Kidney (tissue), 14 donors: ENCODE results near the gene ANO4. TPM values are rescaled to one million over a fixed set of nuclear protein-coding genes. Genes with fewer than 3 reads are reported as not detected.

Experiments used
- DNase-seq, 5 donors: peaks; one replicate each; pipeline ENCODE4 v3.0.0-alpha.2; 2013 to 2020
- FAIRE-seq: peaks from 2 replicates; lab custom pipeline; 2012; peaks lifted over from hg19 to GRCh38; lab: Jason Lieb, UNC
- H3K27ac ChIP-seq, 2 donors: one replicate each; pipeline ENCODE4 v1.7.0; 2013; ENCODE audit warnings: low read depth in 2 of 2, low read length in 2 of 2, inconsistent platforms in 1 of 2
- H3K27me3 ChIP-seq: one replicate; pipeline ENCODE4 v1.7.1; 2013; ENCODE audit warnings: low read length, inconsistent platforms; ENCODE audit not compliant: control insufficient read depth, insufficient read depth
- H3K36me3 ChIP-seq, 3 donors: one replicate each; pipeline versions ENCODE4 v1.7.0 to v1.7.1; 2013; ENCODE audit warnings: low read length in 3 of 3, control low read depth in 1 of 3, inconsistent platforms in 1 of 3; ENCODE audit not compliant: insufficient read depth in 3 of 3, control insufficient read depth in 2 of 3
- H3K4me1 ChIP-seq, 3 donors: one replicate each; pipeline versions ENCODE4 v1.7.0 to v1.7.1; 2013; ENCODE audit warnings: low read length in 3 of 3, inconsistent platforms in 1 of 3, low read depth in 1 of 3; ENCODE audit not compliant: control insufficient read depth in 2 of 3, insufficient read depth in 2 of 3
- H3K4me3 ChIP-seq, 3 donors: one replicate each; pipeline versions ENCODE4 v1.7.0 to v1.8.1; 2013; ENCODE audit warnings: low read length in 3 of 3, control low read depth in 1 of 3, inconsistent platforms in 1 of 3
- H3K9ac ChIP-seq, 3 donors: one replicate each; pipeline versions ENCODE4 v1.7.0 to v1.7.1; 2013; ENCODE audit warnings: low read length in 3 of 3, control low read depth in 1 of 3, inconsistent platforms in 1 of 3
- H3K9me3 ChIP-seq, 3 donors: one replicate each; pipeline versions ENCODE4 v1.7.0 to v1.7.1; 2013; ENCODE audit warnings: low read length in 3 of 3, control low read depth in 1 of 3, inconsistent platforms in 1 of 3; ENCODE audit not compliant: control insufficient read depth in 2 of 3, insufficient read depth in 1 of 3
- CTCF ChIP-seq: IDR thresholded peaks from 3 replicates; pipeline ENCODE4 v1.5.1; 2012; ENCODE audit warnings: mild to moderate bottlenecking, moderate library complexity, borderline replicate concordance; ENCODE audit not compliant: insufficient read depth; ENCODE audit errors: extremely low read depth
- intact Hi-C: fragments of 100-400 bp; cut with DNase I; formaldehyde crosslinking; loops from one replicate; pipeline ENCODE4 v1.11.1; 2022
- polyA plus RNA-seq: library from polyadenylated mRNA; stranded (reverse); fragments of 350-450 nt; fragmentation: Illumina TruSeq; extraction: RNeasy Lipid Tissue Mini Kit (QIAGEN cat#74804); gene quantifications from one replicate; pipeline ENCODE4 v1.2.3, GENCODE V29; 2014; ENCODE audit warnings: low read depth, low replicate concordance; ENCODE audit not compliant: insufficient read depth
- total RNA-seq: library from RNA; stranded (reverse); fragmentation: NEBNext Ultra II Directional; extraction: Animal tissue kit (Norgen Biotek cat#: 25700); gene quantifications from one replicate; pipeline ENCODE4 v1.2.1, GENCODE V29; 2021
- donor health status: control.
- donor health status: control.
- donor health status: control.
- donor health status: control.
- donor health status: control.
- donor health status: DM: yes; HTN: yes; CAD: no.
- donor health status: Normal renal cell carcinoma (clear cell type).

Gene ANO4
- total and polyA plus RNA-seq, 2 donors from 2014 or later, result 0.82 to 2.9 TPM

DNA sequence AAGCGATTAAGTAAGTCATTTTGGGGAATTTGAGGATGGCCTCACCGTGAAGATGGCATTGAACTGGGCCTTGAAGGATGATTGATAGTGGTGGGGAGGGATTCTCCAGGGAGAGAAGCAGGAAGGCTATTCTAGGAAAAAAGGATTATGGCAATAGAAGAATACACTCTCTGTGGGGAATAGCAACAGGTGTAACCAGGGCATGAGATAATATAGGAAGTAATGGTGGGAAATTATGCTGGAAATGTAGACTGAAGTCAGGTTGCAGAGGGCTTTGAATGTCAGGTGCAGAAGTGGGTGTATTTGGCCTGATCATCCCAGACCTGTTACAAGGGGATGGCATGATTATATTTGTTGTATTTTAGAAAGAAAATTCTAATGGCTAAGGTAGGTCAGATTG lies 4.6 kb upstream of the ANO4 start:
- no peaks in the 10 kb centered on the region for H3K36me3 ChIP-seq
- no peak overlapping the region for H3K27ac ChIP-seq
- FAIRE-seq, result no peak
- no peaks in the 10 kb centered on the region for H3K9me3 ChIP-seq
- no peaks in the 10 kb centered on the region for H3K27me3 ChIP-seq
- H3K4me3 ChIP-seq, result no peak overlapping the region
- intact Hi-C loops, result no loop called here
- H3K9ac ChIP-seq, result no peak overlapping the region
- TF ChIP-seq CTCF, result no peak
- no peaks in the 10 kb centered on the region for H3K4me1 ChIP-seq
- DNase-seq, result no peak

GRCh38 chr12:100790552-100790951 lies 4.0 kb upstream of the ANO4 start:
- Histone ChIP-seq H3K4me3 (no peak overlapping the region), H3K4me1 (no peaks in the 10 kb centered on the region), H3K36me3 (no peaks in the 10 kb centered on the region), H3K9me3 (no peaks in the 10 kb centered on the region), H3K27me3 (no peaks in the 10 kb centered on the region), H3K27ac (no peak overlapping the region), H3K9ac (no peak overlapping the region)
- FAIRE-seq (no peak), DNase-seq (no peak)
- TF ChIP-seq CTCF, result no peak
- intact Hi-C loops, result no loop called here

DNA sequence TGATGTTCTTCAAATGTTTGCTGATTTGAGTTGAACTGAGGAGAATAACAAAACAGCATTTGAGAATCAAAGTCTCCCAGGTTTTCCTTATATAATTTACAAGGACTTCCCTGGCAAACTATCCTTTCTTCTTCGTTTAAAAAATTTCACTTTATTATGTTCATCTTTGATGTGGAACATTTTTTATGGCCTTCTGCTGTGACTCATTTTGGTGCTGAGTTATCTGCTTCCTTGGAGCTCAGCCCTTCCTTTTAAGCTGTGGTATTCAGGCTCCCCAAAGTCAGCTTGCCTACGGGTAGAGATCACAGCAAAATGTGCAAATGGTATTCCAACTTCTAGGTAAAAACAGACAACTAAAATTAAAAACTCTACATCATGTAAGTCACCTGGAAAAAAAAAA lies 1.4 kb upstream of the ANO4 start:
- FAIRE-seq (no peak), DNase-seq (no peak)
- Histone ChIP-seq H3K9ac (no peak overlapping the region), H3K4me3 (no peak overlapping the region), H3K27ac (no peak overlapping the region), H3K4me1 (no peaks in the 10 kb centered on the region), H3K36me3 (no peaks in the 10 kb centered on the region), H3K9me3 (no peaks in the 10 kb centered on the region), H3K27me3 (no peaks in the 10 kb centered on the region)
- intact Hi-C loops, result no loop called here
- no peak for TF ChIP-seq CTCF

- intact Hi-C loops, result no loop called here
- no peaks in the 10 kb centered on the region for H3K36me3 ChIP-seq
- no peaks in the 10 kb centered on the region for H3K9me3 ChIP-seq
- no peak overlapping the region for H3K27ac ChIP-seq
- H3K4me1 ChIP-seq, result no peaks in the 10 kb centered on the region
- H3K27me3 ChIP-seq, result no peaks in the 10 kb centered on the region
- DNase-seq, result no peak
- no peak for FAIRE-seq
- no peak for TF ChIP-seq CTCF
- H3K9ac ChIP-seq, result no peak overlapping the region
- H3K4me3 ChIP-seq, result no peak overlapping the region
Measured at GRCh38 chr12:100795174-100795799, 711 bp downstream of the ANO4 start.
